Liver (tissue), 9 donors: ENCODE results near the gene IL17B. TPM values are rescaled to one million over a fixed set of nuclear protein-coding genes. Genes with fewer than 3 reads are reported as not detected.
A peak's percentile ranks its signal among the peaks of the same experiment; 100 is the strongest.

Source experiments
- DNase-seq: peaks from one replicate; pipeline ENCODE4 v3.0.0-alpha.2; 2017; ENCODE audit warnings: low spot score
- H3K27ac ChIP-seq, 2 donors: one replicate each; pipeline ENCODE4 v1.7.0; 2013; ENCODE audit warnings: inconsistent platforms in 2 of 2, low read length in 2 of 2, control low read depth in 1 of 2, low read depth in 1 of 2, mild to moderate bottlenecking in 1 of 2
- H3K27me3 ChIP-seq, 4 donors: one replicate each; pipeline versions ENCODE4 v1.6.1 to v1.7.0; 2013; ENCODE audit warnings: low read length in 3 of 4, inconsistent platforms in 1 of 4, mild to moderate bottlenecking in 1 of 4, moderate library complexity in 1 of 4; ENCODE audit not compliant: control insufficient read depth in 4 of 4, insufficient read depth in 4 of 4
- H3K36me3 ChIP-seq, 4 donors: one replicate each; pipeline versions ENCODE4 v1.6.1 to v1.7.0; 2013; ENCODE audit warnings: low read length in 3 of 4, mild to moderate bottlenecking in 3 of 4, low read depth in 1 of 4, moderate library complexity in 1 of 4; ENCODE audit not compliant: control insufficient read depth in 4 of 4, insufficient read depth in 3 of 4
- H3K4me1 ChIP-seq, 4 donors: one replicate each; pipeline versions ENCODE4 v1.6.1 to v1.7.0; 2013; ENCODE audit warnings: low read length in 3 of 4, mild to moderate bottlenecking in 3 of 4, moderate library complexity in 1 of 4; ENCODE audit not compliant: control insufficient read depth in 4 of 4, insufficient read depth in 4 of 4
- H3K4me3 ChIP-seq, 3 donors: one replicate each; pipeline versions ENCODE4 v1.6.1 to v1.7.0; 2013; ENCODE audit warnings: low read length in 3 of 3, control low read depth in 1 of 3, low read depth in 1 of 3, mild to moderate bottlenecking in 1 of 3
- H3K9ac ChIP-seq, 2 donors: one replicate each; pipeline ENCODE4 v1.7.0; 2013; ENCODE audit warnings: low read length in 2 of 2, mild to moderate bottlenecking in 2 of 2, moderate library complexity in 2 of 2, control low read depth in 1 of 2, low read depth in 1 of 2
- H3K9me3 ChIP-seq, 4 donors: one replicate each; pipeline versions ENCODE4 v1.6.1 to v1.7.0; 2013; ENCODE audit warnings: low read length in 3 of 4; ENCODE audit not compliant: control insufficient read depth in 4 of 4
- ATF3 ChIP-seq: IDR thresholded peaks from 2 replicates; pipeline ENCODE4 v1.6.1; 2016; ENCODE audit warnings: antibody characterized with exemption
- CTCF ChIP-seq: fragments of 150-350 bp; IDR thresholded peaks from 2 replicates; pipeline ENCODE4 v1.5.1; 2017; ENCODE audit warnings: improper control_type of control experiment, low read depth, low read length; ENCODE audit not compliant: missing input control
- EGR1 ChIP-seq, 2 donors: IDR thresholded peaks; 2 replicates each; pipeline ENCODE4 v1.6.1; 2016 to 2018; ENCODE audit warnings: antibody characterized with exemption in 2 of 2, low read depth in 2 of 2
- FOXA1 ChIP-seq: IDR thresholded peaks from 2 replicates; pipeline ENCODE4 v1.6.1; 2016; ENCODE audit warnings: antibody characterized with exemption
- FOXA2 ChIP-seq: IDR thresholded peaks from 2 replicates; pipeline ENCODE4 v1.6.1; 2016; ENCODE audit warnings: antibody characterized with exemption
- GABPA ChIP-seq, 2 donors: IDR thresholded peaks in 1 of 2; conservative IDR thresholded peaks in 1 of 2; 2 replicates each; pipeline ENCODE4 v1.6.1; 2016; ENCODE audit warnings: antibody characterized with exemption in 2 of 2, mild to moderate bottlenecking in 1 of 2, moderate library complexity in 1 of 2
- HNF4A ChIP-seq, 2 donors: conservative IDR thresholded peaks; 2 replicates each; pipeline ENCODE4 v1.6.1; 2016; ENCODE audit warnings: antibody characterized with exemption in 2 of 2, mild to moderate bottlenecking in 2 of 2
- HNF4G ChIP-seq: IDR thresholded peaks from 2 replicates; pipeline ENCODE4 v1.6.1; 2016; ENCODE audit warnings: antibody characterized with exemption
- JUND ChIP-seq, 2 donors: IDR thresholded peaks; 2 replicates each; pipeline ENCODE4 v1.6.1; 2016; ENCODE audit warnings: antibody characterized with exemption in 2 of 2
- MAX ChIP-seq: IDR thresholded peaks from 2 replicates; pipeline ENCODE4 v1.6.1; 2016; ENCODE audit warnings: antibody characterized with exemption
- NR2F2 ChIP-seq: IDR thresholded peaks from 2 replicates; pipeline ENCODE4 v1.6.1; 2016; ENCODE audit warnings: antibody characterized with exemption
- RAD21 ChIP-seq, 2 donors: IDR thresholded peaks; 2 replicates each; pipeline ENCODE4 v1.6.1; 2016; ENCODE audit warnings: antibody characterized with exemption in 2 of 2, mild to moderate bottlenecking in 2 of 2
- RXRA ChIP-seq, 2 donors: IDR thresholded peaks; 2 replicates each; pipeline ENCODE4 v1.6.1; 2017 to 2018; ENCODE audit warnings: antibody characterized with exemption in 2 of 2, mild to moderate bottlenecking in 1 of 2
- SP1 ChIP-seq: IDR thresholded peaks from 2 replicates; pipeline ENCODE4 v1.6.1; 2018; ENCODE audit warnings: antibody characterized with exemption, mild to moderate bottlenecking
- TAF1 ChIP-seq: conservative IDR thresholded peaks from 2 replicates; pipeline ENCODE4 v1.6.1; 2016; ENCODE audit warnings: antibody characterized with exemption, mild to moderate bottlenecking
- YY1 ChIP-seq: IDR thresholded peaks from 2 replicates; pipeline ENCODE4 v1.6.1; 2016; ENCODE audit warnings: antibody characterized with exemption, mild to moderate bottlenecking
- WGBS: extraction: QIAGEN DNeasy Blood & Tissue Kit; methylation state at CpG from one replicate; pipeline ENCODE4 v1.1.7; 2013; 5-methylcytosine and 5-hydroxymethylcytosine counted together
- polyA plus RNA-seq, 2 donors: library from polyadenylated mRNA; stranded (reverse) in 1 of 2; unstranded in 1 of 2; fragments of 200-250 nt in 1 of 2; fragments of >200 nt in 1 of 2; fragmentation: Nextera tagmentation in 1 of 2; extraction: Ambion mirVana in 1 of 2; gene quantifications; one replicate each; pipeline versions ENCODE4 v1.2.1 to v1.2.3, GENCODE V29; 2013 to 2015
- total RNA-seq, 2 donors: library from RNA; depleted of rRNA; stranded (reverse); fragments of >200 nt; gene quantifications; one replicate each; pipeline ENCODE4 v1.2.3, GENCODE V29; 2014
- TF ChIP-seq, protein P1 (sequence below): IDR thresholded peaks from 2 replicates; pipeline ENCODE4 v1.6.1; 2016; ENCODE audit warnings: antibody characterized with exemption
- donor health status: healthy.
- donor health status: healthy.
- donor health status: healthy.
- donor health status: healthy.
- donor health status: healthy.

The IL17B gene
- total and polyA plus RNA-seq, 4 donors = not detected

GRCh38 chr5:149421372-149421685, 42.2 kb upstream of the IL17B start:
- 80% methylated on average over 7 of the region's 7 CpGs for WGBS
- Histone ChIP-seq H3K36me3 (no peaks in the 10 kb centered on the region), H3K9me3 (no peaks in the 10 kb centered on the region), H3K27ac (peak overlapping the region; percentile 6 to 55), H3K9ac (no peak overlapping the region), H3K4me1 (peaks cover 0 to 4% (median 0%) of the 10 kb centered on the region in 4 donors), H3K4me3 (no peak overlapping the region), H3K27me3 (no peaks in the 10 kb centered on the region)
- DNase-seq = no peak
- no peak for TF ChIP-seq ATF3
- no peak for TF ChIP-seq JUND (IDR thresholded peaks at IDR 0.05)
- TF ChIP-seq SP1 = no peak
- TF ChIP-seq CTCF = no peak
- TF ChIP-seq NR2F2 = no peak
- no peak for TF ChIP-seq FOXA1
- no peak for TF ChIP-seq FOXA2
- no peak for TF ChIP-seq HNF4A (conservative IDR thresholded peaks at IDR 0.05)
- TF ChIP-seq HNF4G = no peak
- no peak for TF ChIP-seq GABPA (IDR thresholded peaks at IDR 0.05 in 1 of 2, conservative IDR thresholded peaks at IDR 0.05 in 1 of 2)
- TF ChIP-seq MAX = no peak
- TF ChIP-seq RAD21 (IDR thresholded peaks at IDR 0.05) = no peak
- no peak for TF ChIP-seq EGR1 (IDR thresholded peaks at IDR 0.05; ENCODE audit: low read depth in 2 of 2)
- no peak for TF ChIP-seq YY1
- TF ChIP-seq, protein P1, sequence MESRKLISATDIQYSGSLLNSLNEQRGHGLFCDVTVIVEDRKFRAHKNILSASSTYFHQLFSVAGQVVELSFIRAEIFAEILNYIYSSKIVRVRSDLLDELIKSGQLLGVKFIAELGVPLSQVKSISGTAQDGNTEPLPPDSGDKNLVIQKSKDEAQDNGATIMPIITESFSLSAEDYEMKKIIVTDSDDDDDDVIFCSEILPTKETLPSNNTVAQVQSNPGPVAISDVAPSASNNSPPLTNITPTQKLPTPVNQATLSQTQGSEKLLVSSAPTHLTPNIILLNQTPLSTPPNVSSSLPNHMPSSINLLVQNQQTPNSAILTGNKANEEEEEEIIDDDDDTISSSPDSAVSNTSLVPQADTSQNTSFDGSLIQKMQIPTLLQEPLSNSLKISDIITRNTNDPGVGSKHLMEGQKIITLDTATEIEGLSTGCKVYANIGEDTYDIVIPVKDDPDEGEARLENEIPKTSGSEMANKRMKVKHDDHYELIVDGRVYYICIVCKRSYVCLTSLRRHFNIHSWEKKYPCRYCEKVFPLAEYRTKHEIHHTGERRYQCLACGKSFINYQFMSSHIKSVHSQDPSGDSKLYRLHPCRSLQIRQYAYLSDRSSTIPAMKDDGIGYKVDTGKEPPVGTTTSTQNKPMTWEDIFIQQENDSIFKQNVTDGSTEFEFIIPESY = no peak
- TF ChIP-seq RXRA (IDR thresholded peaks at IDR 0.05) = no peak
- no peak for TF ChIP-seq TAF1

DNA sequence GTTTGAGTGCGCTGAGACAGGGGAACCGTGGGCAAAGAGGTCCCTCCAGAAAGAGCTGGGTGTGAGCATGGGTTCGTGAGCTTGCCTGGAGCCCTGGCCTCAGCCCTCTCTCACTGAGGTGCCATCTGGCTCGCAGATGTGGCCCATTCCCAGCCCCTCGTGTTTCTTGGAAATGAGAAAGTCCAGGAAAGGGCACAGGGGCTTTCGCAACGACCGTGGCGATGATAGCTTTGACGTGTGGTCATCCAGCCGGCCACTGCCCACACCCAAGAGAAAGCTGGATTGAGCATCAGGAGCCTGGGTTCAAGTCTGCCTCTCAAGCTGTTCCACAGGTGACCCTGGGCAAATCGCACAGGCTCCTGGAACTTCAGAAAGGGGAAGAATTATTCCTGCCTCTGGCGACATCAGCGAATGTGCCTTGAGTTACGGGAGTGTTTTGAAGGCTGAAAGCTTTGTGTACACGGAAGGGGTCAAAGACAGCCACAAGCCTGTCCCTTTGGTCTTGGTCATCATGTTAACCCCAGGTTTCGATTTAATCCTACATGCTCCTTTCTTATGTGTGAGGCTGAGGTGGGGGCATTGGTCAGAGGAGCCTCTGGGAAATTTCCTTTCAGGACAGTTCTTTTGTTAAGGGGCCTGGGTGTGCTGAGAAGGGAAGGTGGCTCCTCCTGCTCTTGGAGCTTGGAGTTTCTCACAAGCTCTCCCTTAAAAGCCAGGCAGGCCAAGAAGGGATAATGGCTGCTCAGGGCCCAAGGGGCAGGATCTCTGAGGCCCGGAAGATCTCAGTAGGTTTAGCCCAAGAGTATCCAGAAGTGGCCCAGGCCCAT, 41.7 kb upstream of the IL17B start:
- Histone ChIP-seq H3K36me3 (no peaks in the 10 kb centered on the region), H3K27me3 (no peaks in the 10 kb centered on the region), H3K27ac (peak overlapping the region; percentile 30 to 55), H3K4me3 (no peak overlapping the region), H3K4me1 (peaks cover 0 to 6% (median 0%) of the 10 kb centered on the region in 4 donors), H3K9ac (no peak overlapping the region), H3K9me3 (no peaks in the 10 kb centered on the region)
- DNase-seq = no peak
- 69% methylated on average over 18 of the region's 18 CpGs for WGBS
- TF ChIP-seq, protein P1 = no peak
- no peak for TF ChIP-seq RXRA (IDR thresholded peaks at IDR 0.05)
- TF ChIP-seq CTCF = no peak
- no peak for TF ChIP-seq HNF4A (conservative IDR thresholded peaks at IDR 0.05)
- no peak for TF ChIP-seq YY1
- TF ChIP-seq GABPA (IDR thresholded peaks at IDR 0.05 in 1 of 2, conservative IDR thresholded peaks at IDR 0.05 in 1 of 2) = no peak
- no peak for TF ChIP-seq FOXA2
- TF ChIP-seq MAX = no peak
- TF ChIP-seq RAD21 (IDR thresholded peaks at IDR 0.05) = no peak
- no peak for TF ChIP-seq ATF3
